ENCODE data around the gene CDC20B.

DNA sequence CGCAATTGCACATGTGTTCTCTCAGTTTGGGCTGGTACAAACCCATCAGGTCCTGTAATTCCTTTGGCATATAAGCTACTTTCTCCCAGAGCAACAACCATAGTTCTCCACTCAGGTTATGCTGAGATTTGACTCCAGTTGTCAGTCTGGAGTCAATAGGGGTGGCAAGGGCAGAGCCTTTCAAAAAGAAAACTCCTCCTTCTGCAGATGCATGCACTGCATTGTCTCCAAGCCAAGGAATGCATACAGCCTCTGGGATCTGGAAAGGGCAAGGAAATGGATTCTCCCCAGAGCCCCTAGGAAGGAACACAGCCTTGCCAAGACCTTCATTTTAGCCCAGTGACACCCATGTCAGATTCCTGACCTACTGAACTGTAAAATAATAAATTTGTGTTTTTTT is 101.6 kb downstream of the CDC20B start:
- TF ChIP-seq GLI2 (tag by site-specific recombination; IDR thresholded peaks at IDR 0.05; ENCODE audit: borderline replicate concordance, low read depth) (no peak), ZNF529 (tag by site-specific recombination; IDR thresholded peaks at IDR 0.05; ENCODE audit: insufficient replicate concordance) (no peak), SALL2 (tag by site-specific recombination; IDR thresholded peaks at IDR 0.05; ENCODE audit: borderline replicate concordance) (no peak), ZNF341 (tag by site-specific recombination; IDR thresholded peaks at IDR 0.05; ENCODE audit: low read depth) (no peak), ZNF10 (tag by site-specific recombination; IDR thresholded peaks at IDR 0.05) (no peak)
- TF ChIP-seq, protein P1, sequence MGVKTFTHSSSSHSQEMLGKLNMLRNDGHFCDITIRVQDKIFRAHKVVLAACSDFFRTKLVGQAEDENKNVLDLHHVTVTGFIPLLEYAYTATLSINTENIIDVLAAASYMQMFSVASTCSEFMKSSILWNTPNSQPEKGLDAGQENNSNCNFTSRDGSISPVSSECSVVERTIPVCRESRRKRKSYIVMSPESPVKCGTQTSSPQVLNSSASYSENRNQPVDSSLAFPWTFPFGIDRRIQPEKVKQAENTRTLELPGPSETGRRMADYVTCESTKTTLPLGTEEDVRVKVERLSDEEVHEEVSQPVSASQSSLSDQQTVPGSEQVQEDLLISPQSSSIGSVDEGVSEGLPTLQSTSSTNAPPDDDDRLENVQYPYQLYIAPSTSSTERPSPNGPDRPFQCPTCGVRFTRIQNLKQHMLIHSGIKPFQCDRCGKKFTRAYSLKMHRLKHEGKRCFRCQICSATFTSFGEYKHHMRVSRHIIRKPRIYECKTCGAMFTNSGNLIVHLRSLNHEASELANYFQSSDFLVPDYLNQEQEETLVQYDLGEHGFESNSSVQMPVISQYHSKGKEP (tag by site-specific recombination; IDR thresholded peaks at IDR 0.05): no peak
- TF ChIP-seq, protein P2, sequence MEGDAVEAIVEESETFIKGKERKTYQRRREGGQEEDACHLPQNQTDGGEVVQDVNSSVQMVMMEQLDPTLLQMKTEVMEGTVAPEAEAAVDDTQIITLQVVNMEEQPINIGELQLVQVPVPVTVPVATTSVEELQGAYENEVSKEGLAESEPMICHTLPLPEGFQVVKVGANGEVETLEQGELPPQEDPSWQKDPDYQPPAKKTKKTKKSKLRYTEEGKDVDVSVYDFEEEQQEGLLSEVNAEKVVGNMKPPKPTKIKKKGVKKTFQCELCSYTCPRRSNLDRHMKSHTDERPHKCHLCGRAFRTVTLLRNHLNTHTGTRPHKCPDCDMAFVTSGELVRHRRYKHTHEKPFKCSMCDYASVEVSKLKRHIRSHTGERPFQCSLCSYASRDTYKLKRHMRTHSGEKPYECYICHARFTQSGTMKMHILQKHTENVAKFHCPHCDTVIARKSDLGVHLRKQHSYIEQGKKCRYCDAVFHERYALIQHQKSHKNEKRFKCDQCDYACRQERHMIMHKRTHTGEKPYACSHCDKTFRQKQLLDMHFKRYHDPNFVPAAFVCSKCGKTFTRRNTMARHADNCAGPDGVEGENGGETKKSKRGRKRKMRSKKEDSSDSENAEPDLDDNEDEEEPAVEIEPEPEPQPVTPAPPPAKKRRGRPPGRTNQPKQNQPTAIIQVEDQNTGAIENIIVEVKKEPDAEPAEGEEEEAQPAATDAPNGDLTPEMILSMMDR (tag by site-specific recombination; IDR thresholded peaks at IDR 0.05): no peak
- TF ChIP-seq, protein P3, sequence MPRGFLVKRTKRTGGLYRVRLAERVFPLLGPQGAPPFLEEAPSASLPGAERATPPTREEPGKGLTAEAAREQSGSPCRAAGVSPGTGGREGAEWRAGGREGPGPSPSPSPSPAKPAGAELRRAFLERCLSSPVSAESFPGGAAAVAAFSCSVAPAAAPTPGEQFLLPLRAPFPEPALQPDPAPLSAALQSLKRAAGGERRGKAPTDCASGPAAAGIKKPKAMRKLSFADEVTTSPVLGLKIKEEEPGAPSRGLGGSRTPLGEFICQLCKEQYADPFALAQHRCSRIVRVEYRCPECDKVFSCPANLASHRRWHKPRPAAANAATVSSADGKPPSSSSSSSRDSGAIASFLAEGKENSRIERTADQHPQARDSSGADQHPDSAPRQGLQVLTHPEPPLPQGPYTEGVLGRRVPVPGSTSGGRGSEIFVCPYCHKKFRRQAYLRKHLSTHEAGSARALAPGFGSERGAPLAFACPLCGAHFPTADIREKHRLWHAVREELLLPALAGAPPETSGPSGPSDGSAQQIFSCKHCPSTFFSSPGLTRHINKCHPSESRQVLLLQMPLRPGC (tag by site-specific recombination; IDR thresholded peaks at IDR 0.05): no peak
- TF ChIP-seq, protein P4, sequence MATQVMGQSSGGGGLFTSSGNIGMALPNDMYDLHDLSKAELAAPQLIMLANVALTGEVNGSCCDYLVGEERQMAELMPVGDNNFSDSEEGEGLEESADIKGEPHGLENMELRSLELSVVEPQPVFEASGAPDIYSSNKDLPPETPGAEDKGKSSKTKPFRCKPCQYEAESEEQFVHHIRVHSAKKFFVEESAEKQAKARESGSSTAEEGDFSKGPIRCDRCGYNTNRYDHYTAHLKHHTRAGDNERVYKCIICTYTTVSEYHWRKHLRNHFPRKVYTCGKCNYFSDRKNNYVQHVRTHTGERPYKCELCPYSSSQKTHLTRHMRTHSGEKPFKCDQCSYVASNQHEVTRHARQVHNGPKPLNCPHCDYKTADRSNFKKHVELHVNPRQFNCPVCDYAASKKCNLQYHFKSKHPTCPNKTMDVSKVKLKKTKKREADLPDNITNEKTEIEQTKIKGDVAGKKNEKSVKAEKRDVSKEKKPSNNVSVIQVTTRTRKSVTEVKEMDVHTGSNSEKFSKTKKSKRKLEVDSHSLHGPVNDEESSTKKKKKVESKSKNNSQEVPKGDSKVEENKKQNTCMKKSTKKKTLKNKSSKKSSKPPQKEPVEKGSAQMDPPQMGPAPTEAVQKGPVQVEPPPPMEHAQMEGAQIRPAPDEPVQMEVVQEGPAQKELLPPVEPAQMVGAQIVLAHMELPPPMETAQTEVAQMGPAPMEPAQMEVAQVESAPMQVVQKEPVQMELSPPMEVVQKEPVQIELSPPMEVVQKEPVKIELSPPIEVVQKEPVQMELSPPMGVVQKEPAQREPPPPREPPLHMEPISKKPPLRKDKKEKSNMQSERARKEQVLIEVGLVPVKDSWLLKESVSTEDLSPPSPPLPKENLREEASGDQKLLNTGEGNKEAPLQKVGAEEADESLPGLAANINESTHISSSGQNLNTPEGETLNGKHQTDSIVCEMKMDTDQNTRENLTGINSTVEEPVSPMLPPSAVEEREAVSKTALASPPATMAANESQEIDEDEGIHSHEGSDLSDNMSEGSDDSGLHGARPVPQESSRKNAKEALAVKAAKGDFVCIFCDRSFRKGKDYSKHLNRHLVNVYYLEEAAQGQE (tag by site-specific recombination; IDR thresholded peaks at IDR 0.05): no peak
- TF ChIP-seq, protein P5, sequence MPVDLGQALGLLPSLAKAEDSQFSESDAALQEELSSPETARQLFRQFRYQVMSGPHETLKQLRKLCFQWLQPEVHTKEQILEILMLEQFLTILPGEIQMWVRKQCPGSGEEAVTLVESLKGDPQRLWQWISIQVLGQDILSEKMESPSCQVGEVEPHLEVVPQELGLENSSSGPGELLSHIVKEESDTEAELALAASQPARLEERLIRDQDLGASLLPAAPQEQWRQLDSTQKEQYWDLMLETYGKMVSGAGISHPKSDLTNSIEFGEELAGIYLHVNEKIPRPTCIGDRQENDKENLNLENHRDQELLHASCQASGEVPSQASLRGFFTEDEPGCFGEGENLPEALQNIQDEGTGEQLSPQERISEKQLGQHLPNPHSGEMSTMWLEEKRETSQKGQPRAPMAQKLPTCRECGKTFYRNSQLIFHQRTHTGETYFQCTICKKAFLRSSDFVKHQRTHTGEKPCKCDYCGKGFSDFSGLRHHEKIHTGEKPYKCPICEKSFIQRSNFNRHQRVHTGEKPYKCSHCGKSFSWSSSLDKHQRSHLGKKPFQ (tag by site-specific recombination; IDR thresholded peaks at IDR 0.05): no peak
- TF ChIP-seq, protein P6, sequence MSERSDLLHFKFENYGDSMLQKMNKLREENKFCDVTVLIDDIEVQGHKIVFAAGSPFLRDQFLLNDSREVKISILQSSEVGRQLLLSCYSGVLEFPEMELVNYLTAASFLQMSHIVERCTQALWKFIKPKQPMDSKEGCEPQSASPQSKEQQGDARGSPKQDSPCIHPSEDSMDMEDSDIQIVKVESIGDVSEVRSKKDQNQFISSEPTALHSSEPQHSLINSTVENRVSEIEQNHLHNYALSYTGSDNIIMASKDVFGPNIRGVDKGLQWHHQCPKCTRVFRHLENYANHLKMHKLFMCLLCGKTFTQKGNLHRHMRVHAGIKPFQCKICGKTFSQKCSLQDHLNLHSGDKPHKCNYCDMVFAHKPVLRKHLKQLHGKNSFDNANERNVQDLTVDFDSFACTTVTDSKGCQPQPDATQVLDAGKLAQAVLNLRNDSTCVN (tag by site-specific recombination; optimal IDR thresholded peaks at IDR 0.05): no peak
